Stomach (tissue), 9 donors: ENCODE results near the gene CLASRP. TPM values are rescaled to one million over a fixed set of nuclear protein-coding genes. Genes with fewer than 3 reads are reported as not detected.
A peak's percentile ranks its signal among the peaks of the same experiment; 100 is the strongest.

ENCODE experiments used
- DNase-seq, 2 donors: peaks; one replicate each; pipeline versions ENCODE4 v3.0.0 to v3.0.0-alpha.2; 2013 to 2019
- H3K27ac ChIP-seq, 5 donors: fragments of 200-600 bp in 4 of 5; sonication (generic) in 4 of 5; one replicate each; pipeline ENCODE4 v1.5.1; 2013 to 2019; ENCODE audit warnings: mild to moderate bottlenecking in 1 of 5, moderate library complexity in 1 of 5
- H3K27me3 ChIP-seq, 3 donors: fragments of 200-600 bp; sonication (generic); one replicate each; pipeline ENCODE4 v1.5.1; 2017 to 2019; ENCODE audit warnings: mixed run types in 1 of 3
- H3K36me3 ChIP-seq, 4 donors: fragments of 200-600 bp; sonication (generic); 1 replicate in 3 of 4; 2 replicates in 1 of 4; pipeline ENCODE4 v1.5.1; 2016 to 2019
- H3K4me1 ChIP-seq, 4 donors: fragments of 200-600 bp; sonication (generic); one replicate each; pipeline ENCODE4 v1.5.1; 2016 to 2019
- H3K4me3 ChIP-seq, 4 donors: fragments of 200-600 bp; sonication (generic) in 3 of 4; one replicate each; pipeline ENCODE4 v1.5.1; 2016 to 2019; ENCODE audit warnings: mild to moderate bottlenecking in 1 of 4
- H3K9me3 ChIP-seq, 4 donors: fragments of 200-600 bp; sonication (generic); one replicate each; pipeline ENCODE4 v1.5.1; 2016 to 2019
- EP300 ChIP-seq: sonication (generic); formaldehyde crosslinking; IDR thresholded peaks from one replicate; pipeline ENCODE4 v1.6.1; 2017; ENCODE audit warnings: antibody characterized with exemption
- POLR2A ChIP-seq, 4 donors: fragments of 450-650 bp; IDR thresholded peaks; one replicate each; pipeline ENCODE4 v1.6.1; 2016; ENCODE audit warnings: antibody characterized with exemption in 4 of 4, control low read depth in 2 of 4, mild to moderate bottlenecking in 1 of 4, moderate library complexity in 1 of 4
- POLR2AphosphoS5 ChIP-seq, 3 donors: sonication (generic); formaldehyde crosslinking; IDR thresholded peaks; one replicate each; pipeline ENCODE4 v1.6.1; 2016; ENCODE audit warnings: antibody characterized with exemption in 3 of 3
- WGBS, 5 donors: extraction: QIAGEN DNeasy Blood & Tissue Kit in 3 of 5; methylation state at CpG; one replicate each; pipeline versions ENCODE4 v1.1.5 to v1.1.7; 2013 to 2018; 5-methylcytosine and 5-hydroxymethylcytosine counted together
- intact Hi-C: fragments of 100-400 bp; cut with DNase I; formaldehyde crosslinking; loops from one replicate; pipeline ENCODE4 v1.15.1; 2023; ENCODE audit warnings: low total_unique reads
- polyA plus RNA-seq, 3 donors: library from polyadenylated mRNA; stranded (reverse); fragments of 200-250 nt; gene quantifications; one replicate each; pipeline ENCODE4 v1.2.3, GENCODE V29; 2013
- total RNA-seq, 5 donors: library from RNA; depleted of rRNA; stranded (reverse); fragments of >200 nt; gene quantifications; one replicate each; pipeline versions ENCODE4 v1.1.0 to v1.2.3, GENCODE V29; 2014 to 2016
- TF ChIP-seq, protein P1 (sequence below), 7 experiments: fragments of 450-650 bp in 4 of 7; fragments of 200-600 bp in 3 of 7; sonication (generic) in 3 of 7; IDR thresholded peaks; one replicate each; pipeline ENCODE4 v1.5.1; 2016 to 2019; ENCODE audit warnings: antibody characterized with exemption in 7 of 7, control low read depth in 2 of 7, mild to moderate bottlenecking in 1 of 7
- donor health status: healthy with polysubstance abuse.
- donor health status: Bipolar disorder and iron deficiency.
- donor health status: healthy.

Gene CLASRP
- total and polyA plus RNA-seq, 8 donors = 27.0 to 491 (median 109) TPM

DNA sequence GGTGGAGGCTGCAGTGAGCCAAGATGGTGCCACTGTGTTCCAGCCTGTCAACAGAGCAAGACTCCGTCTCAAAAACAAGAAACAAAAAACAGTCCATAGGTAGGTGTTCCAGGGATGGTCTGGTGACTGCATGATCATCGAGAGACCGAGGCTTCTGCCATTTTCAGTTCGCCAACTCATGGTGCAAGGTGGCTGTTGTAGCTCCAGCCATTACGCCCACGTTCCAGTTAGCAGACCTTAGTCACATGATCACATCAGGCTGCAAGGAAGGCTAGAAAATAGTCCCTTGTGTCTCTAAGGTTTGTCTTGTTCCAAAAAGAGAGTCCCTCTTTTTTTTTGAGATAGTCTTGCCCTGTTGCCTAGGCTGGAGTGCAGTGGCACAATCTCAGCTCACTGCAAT lies 3.1 kb upstream of the CLASRP start:
- peaks cover 13 to 29% (median 24%) of the 10 kb centered on the region in 4 donors for H3K4me1 ChIP-seq
- no peaks in the 10 kb centered on the region for H3K27me3 ChIP-seq
- peaks cover 24 to 80% (median 70%) of the 10 kb centered on the region in 4 donors for H3K36me3 ChIP-seq
- no peak for DNase-seq
- no peak overlapping the region for H3K4me3 ChIP-seq
- TF ChIP-seq POLR2A (IDR thresholded peaks at IDR 0.05) (no peak), POLR2AphosphoS5 (IDR thresholded peaks at IDR 0.05) (no peak), EP300 (no peak)
- TF ChIP-seq, protein P1, sequence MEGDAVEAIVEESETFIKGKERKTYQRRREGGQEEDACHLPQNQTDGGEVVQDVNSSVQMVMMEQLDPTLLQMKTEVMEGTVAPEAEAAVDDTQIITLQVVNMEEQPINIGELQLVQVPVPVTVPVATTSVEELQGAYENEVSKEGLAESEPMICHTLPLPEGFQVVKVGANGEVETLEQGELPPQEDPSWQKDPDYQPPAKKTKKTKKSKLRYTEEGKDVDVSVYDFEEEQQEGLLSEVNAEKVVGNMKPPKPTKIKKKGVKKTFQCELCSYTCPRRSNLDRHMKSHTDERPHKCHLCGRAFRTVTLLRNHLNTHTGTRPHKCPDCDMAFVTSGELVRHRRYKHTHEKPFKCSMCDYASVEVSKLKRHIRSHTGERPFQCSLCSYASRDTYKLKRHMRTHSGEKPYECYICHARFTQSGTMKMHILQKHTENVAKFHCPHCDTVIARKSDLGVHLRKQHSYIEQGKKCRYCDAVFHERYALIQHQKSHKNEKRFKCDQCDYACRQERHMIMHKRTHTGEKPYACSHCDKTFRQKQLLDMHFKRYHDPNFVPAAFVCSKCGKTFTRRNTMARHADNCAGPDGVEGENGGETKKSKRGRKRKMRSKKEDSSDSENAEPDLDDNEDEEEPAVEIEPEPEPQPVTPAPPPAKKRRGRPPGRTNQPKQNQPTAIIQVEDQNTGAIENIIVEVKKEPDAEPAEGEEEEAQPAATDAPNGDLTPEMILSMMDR (IDR thresholded peaks at IDR 0.05) = no peak
- 93 to 98% (median 96%) methylated on average over 6 of the region's 6 CpGs for WGBS, 5 donors
- H3K9me3 ChIP-seq = no peaks in the 10 kb centered on the region
- no peak overlapping the region for H3K27ac ChIP-seq
- intact Hi-C loops = no loop called here

DNA sequence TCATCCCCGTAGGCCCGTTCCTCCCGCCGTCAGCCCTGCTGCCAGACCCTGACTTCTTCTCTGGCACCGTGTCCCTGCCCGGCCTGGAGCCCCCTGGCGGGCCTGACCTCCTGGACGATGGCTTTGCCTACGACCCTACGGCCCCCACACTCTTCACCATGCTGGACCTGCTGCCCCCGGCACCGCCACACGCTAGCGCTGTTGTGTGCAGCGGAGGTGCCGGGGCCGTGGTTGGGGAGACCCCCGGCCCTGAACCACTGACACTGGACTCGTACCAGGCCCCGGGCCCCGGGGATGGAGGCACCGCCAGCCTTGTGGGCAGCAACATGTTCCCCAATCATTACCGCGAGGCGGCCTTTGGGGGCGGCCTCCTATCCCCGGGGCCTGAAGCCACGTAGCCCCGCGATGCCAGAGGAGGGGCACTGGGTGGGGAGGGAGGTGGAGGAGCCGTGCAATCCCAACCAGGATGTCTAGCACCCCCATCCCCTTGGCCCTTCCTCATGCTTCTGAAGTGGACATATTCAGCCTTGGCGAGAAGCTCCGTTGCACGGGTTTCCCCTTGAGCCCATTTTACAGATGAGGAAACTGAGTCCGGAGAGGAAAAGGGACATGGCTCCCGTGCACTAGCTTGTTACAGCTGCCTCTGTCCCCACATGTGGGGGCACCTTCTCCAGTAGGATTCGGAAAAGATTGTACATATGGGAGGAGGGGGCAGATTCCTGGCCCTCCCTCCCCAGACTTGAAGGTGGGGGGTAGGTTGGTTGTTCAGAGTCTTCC lies 1.3 kb upstream of the CLASRP start:
- TF ChIP-seq EP300 = no peak
- no peak for TF ChIP-seq POLR2A (IDR thresholded peaks at IDR 0.05)
- TF ChIP-seq, protein P1 (IDR thresholded peaks at IDR 0.05) = no peak
- no peak for TF ChIP-seq POLR2AphosphoS5 (IDR thresholded peaks at IDR 0.05)
- Histone ChIP-seq H3K4me1 (peaks cover 16 to 45% (median 42%) of the 10 kb centered on the region in 4 donors), H3K36me3 (peaks cover 36 to 80% (median 70%) of the 10 kb centered on the region in 4 donors), H3K9me3 (no peaks in the 10 kb centered on the region), H3K27me3 (no peaks in the 10 kb centered on the region), H3K4me3 (no peak overlapping the region), H3K27ac (peak overlapping the region in 3 of 5 donors; percentile 96 to 99 (median 96))
- intact Hi-C loops = no loop called here
- DNase-seq = no peak
- 88 to 95% (median 91%) methylated on average over 20 to 37 of the region's 37 CpGs for WGBS, 5 donors

DNA sequence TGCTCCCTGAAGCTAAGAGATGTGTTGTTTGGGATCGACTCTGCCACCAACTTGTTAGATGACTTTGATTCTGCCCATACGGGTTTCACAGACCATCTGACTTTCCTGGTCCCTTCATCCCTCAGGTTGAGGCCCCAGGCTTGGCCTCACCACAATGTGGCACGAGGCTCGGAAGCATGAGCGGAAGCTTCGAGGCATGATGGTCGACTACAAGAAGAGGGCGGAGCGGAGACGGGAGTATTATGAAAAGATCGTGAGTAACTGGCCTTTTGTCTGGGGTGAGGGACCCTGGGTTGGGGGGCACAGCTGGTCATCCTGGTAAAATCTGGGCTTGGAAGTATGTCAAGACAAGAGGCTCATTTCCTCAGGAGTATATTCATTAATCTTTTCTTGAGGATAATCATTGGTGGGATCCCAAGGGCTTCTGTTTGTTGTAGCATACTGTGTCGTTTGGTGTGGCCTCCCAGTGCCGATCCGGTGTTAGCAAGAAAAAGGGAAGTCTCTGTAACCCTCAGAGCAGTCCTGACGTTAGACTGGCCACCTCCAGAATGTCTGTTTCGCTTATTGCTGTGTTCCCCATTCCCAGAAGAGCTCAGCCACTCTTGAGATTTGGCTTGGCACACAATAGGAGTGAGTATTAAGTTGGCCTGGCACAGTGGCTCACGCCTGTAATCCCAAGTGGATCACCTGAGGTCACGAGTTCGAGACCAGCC lies 1.4 kb downstream of the CLASRP start:
- intact Hi-C loops = no loop called here
- Histone ChIP-seq H3K9me3 (no peaks in the 10 kb centered on the region), H3K4me1 (peaks cover 30 to 69% (median 63%) of the 10 kb centered on the region in 4 donors), H3K27ac (peak overlapping the region in 4 of 5 donors; percentile 96 to 99 (median 96)), H3K4me3 (peak overlapping the region; percentile 72 to 89 (median 78)), H3K27me3 (no peaks in the 10 kb centered on the region), H3K36me3 (peaks cover 41 to 79% (median 71%) of the 10 kb centered on the region in 4 donors)
- WGBS, 5 donors = 69 to 75% (median 73%) methylated on average over 19 of the region's 19 CpGs
- TF ChIP-seq, protein P1 (IDR thresholded peaks at IDR 0.05) = no peak
- TF ChIP-seq EP300 (no peak), POLR2A (IDR thresholded peaks at IDR 0.05) (no peak), POLR2AphosphoS5 (IDR thresholded peaks at IDR 0.05) (no peak)
- DNase-seq = no peak

DNA sequence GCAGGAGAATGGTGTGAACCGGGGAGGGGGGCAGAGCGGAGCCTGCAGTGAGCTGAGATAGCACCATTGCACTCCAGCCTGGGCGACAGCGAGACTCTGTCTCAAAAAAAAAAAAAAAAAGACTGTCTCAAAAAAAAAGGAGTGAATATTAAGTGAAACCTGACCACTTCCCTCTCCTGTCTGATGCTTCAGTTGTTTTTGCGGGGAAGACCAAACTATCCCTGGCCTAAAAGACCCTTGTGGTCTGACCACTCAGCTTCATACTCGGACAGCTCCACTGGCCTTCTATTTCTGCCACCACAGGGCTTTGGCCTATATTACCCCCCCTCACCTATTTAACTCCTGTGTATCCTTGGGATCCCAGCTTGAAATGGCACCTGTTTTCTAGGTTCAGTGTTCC lies 2.3 kb downstream of the CLASRP start:
- intact Hi-C loops = no loop called here

More for the DNA sequence above, 2.3 kb downstream of the CLASRP start:
- peak overlapping the region in 3 of 5 donors; percentile 18 to 99 (median 96) for H3K27ac ChIP-seq
- H3K4me3 ChIP-seq = peak overlapping the region in 1 of 4 donors; percentile 80
- TF ChIP-seq POLR2AphosphoS5 (IDR thresholded peaks at IDR 0.05) = no peak
- no peak for TF ChIP-seq EP300
- TF ChIP-seq, protein P1 (IDR thresholded peaks at IDR 0.05) = no peak
- no peak for TF ChIP-seq POLR2A (IDR thresholded peaks at IDR 0.05)
- 81 to 90% (median 86%) methylated on average over 4 to 6 of the region's 6 CpGs for WGBS, 5 donors
- peaks cover 37 to 78% (median 73%) of the 10 kb centered on the region in 4 donors for H3K4me1 ChIP-seq
- H3K9me3 ChIP-seq = no peaks in the 10 kb centered on the region
- no peaks in the 10 kb centered on the region for H3K27me3 ChIP-seq
- peaks cover 41 to 79% (median 70%) of the 10 kb centered on the region in 4 donors for H3K36me3 ChIP-seq
- no peak for DNase-seq
